ENCODE data around the gene ZBTB16.

ZBTB16 gene

GRCh38 chr11:114207096-114207495 is 147.6 kb downstream of the ZBTB16 start:
- no peaks in the 10 kb centered on the region for H3K36me3 ChIP-seq (ENCODE audit: insufficient read depth)
- no peak overlapping the region for H2AFZ ChIP-seq (ENCODE audit: low read depth)
- no peak overlapping the region for H3K9ac ChIP-seq
- no peaks in the 10 kb centered on the region for H4K20me1 ChIP-seq (ENCODE audit: insufficient read depth)
- H3K79me2 ChIP-seq (ENCODE audit: insufficient read depth, low read depth): no peaks in the 10 kb centered on the region
- no peak overlapping the region for H3K27ac ChIP-seq
- H3K4me1 ChIP-seq (ENCODE audit: low read depth, poor library complexity, severe bottlenecking): no peaks in the 10 kb centered on the region
- no peaks in the 10 kb centered on the region for H3K27me3 ChIP-seq (ENCODE audit: insufficient read depth, low read depth)
- TF ChIP-seq, protein P1, sequence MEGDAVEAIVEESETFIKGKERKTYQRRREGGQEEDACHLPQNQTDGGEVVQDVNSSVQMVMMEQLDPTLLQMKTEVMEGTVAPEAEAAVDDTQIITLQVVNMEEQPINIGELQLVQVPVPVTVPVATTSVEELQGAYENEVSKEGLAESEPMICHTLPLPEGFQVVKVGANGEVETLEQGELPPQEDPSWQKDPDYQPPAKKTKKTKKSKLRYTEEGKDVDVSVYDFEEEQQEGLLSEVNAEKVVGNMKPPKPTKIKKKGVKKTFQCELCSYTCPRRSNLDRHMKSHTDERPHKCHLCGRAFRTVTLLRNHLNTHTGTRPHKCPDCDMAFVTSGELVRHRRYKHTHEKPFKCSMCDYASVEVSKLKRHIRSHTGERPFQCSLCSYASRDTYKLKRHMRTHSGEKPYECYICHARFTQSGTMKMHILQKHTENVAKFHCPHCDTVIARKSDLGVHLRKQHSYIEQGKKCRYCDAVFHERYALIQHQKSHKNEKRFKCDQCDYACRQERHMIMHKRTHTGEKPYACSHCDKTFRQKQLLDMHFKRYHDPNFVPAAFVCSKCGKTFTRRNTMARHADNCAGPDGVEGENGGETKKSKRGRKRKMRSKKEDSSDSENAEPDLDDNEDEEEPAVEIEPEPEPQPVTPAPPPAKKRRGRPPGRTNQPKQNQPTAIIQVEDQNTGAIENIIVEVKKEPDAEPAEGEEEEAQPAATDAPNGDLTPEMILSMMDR (conservative IDR thresholded peaks at IDR 0.05; ENCODE audit: low read depth, low read length): no peak
- H3K4me3 ChIP-seq (IDR thresholded peaks at IDR 0.05; ENCODE audit: insufficient read depth, low read depth, low read length): no peak overlapping the region
- no peak overlapping the region for H3K4me2 ChIP-seq

DNA sequence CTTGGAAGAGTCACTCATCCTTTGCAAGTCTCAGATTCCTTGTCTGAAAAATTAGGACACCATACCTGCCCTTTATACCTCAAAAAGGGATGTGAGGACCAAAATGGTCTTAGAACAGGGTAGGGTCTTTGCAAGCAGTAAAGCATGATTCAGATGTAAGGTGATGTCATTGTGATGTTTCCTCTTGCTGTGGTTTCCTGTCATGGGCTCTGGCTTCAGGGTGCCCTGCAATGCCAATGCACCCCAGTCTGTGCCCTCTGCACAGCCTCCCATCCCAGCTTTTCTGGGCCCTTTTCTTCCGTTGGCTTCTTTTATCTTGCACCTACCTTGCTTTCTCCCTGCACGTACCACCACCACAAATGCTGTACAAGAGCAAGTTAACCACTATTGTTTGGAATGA is 148.9 kb downstream of the ZBTB16 start:
- Histone ChIP-seq H4K20me1 (ENCODE audit: insufficient read depth) (no peaks in the 10 kb centered on the region), H3K27me3 (ENCODE audit: insufficient read depth, low read depth) (no peaks in the 10 kb centered on the region), H3K27ac (no peak overlapping the region), H3K9ac (no peak overlapping the region), H3K4me2 (no peak overlapping the region), H3K4me3 (IDR thresholded peaks at IDR 0.05; ENCODE audit: insufficient read depth, low read depth, low read length) (no peak overlapping the region), H3K36me3 (ENCODE audit: insufficient read depth) (no peaks in the 10 kb centered on the region), H3K79me2 (ENCODE audit: insufficient read depth, low read depth) (no peaks in the 10 kb centered on the region), H3K4me1 (ENCODE audit: low read depth, poor library complexity, severe bottlenecking) (no peaks in the 10 kb centered on the region), H2AFZ (ENCODE audit: low read depth) (no peak overlapping the region)
- TF ChIP-seq, protein P1 (conservative IDR thresholded peaks at IDR 0.05; ENCODE audit: low read depth, low read length): no peak

DNA sequence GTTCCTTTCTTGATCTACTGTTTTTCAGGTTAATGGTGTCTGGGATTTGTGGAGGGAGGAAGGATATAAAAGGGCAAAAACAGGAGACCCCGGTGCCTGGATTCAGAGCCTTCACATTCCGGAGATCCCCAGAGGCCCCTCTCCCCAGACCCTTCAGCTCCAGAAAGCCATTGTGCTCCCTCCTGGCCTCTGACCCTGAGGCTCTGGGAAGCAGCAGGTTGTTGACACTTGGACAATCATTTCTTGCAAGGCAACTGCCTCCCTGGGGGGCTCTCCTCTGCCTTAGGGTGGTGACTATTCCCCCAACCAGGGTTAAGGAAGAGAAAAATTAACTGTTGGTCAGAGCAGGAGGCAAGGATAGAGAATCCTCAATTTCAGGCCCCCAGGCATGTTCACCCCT is 149.8 kb downstream of the ZBTB16 start:
- no peaks in the 10 kb centered on the region for H3K36me3 ChIP-seq (ENCODE audit: insufficient read depth)
- no peak overlapping the region for H3K27ac ChIP-seq
- no peak overlapping the region for H3K9ac ChIP-seq
- no peaks in the 10 kb centered on the region for H3K27me3 ChIP-seq (ENCODE audit: insufficient read depth, low read depth)
- no peak overlapping the region for H3K4me3 ChIP-seq (IDR thresholded peaks at IDR 0.05; ENCODE audit: insufficient read depth, low read depth, low read length)
- TF ChIP-seq, protein P1 (conservative IDR thresholded peaks at IDR 0.05; ENCODE audit: low read depth, low read length): no peak
- no peak overlapping the region for H2AFZ ChIP-seq (ENCODE audit: low read depth)
- no peaks in the 10 kb centered on the region for H3K79me2 ChIP-seq (ENCODE audit: insufficient read depth, low read depth)
- H3K4me1 ChIP-seq (ENCODE audit: low read depth, poor library complexity, severe bottlenecking): no peaks in the 10 kb centered on the region
- H4K20me1 ChIP-seq (ENCODE audit: insufficient read depth): no peaks in the 10 kb centered on the region
- H3K4me2 ChIP-seq: no peak overlapping the region

- H3K27ac ChIP-seq: no peak overlapping the region
- no peak overlapping the region for H3K4me2 ChIP-seq
- H3K9ac ChIP-seq: no peak overlapping the region
- TF ChIP-seq, protein P1 (conservative IDR thresholded peaks at IDR 0.05; ENCODE audit: low read depth, low read length): no peak
- H3K79me2 ChIP-seq (ENCODE audit: insufficient read depth, low read depth): no peaks in the 10 kb centered on the region
- H4K20me1 ChIP-seq (ENCODE audit: insufficient read depth): no peaks in the 10 kb centered on the region
- H3K27me3 ChIP-seq (ENCODE audit: insufficient read depth, low read depth): no peaks in the 10 kb centered on the region
- H3K4me3 ChIP-seq (IDR thresholded peaks at IDR 0.05; ENCODE audit: insufficient read depth, low read depth, low read length): no peak overlapping the region
- no peak overlapping the region for H2AFZ ChIP-seq (ENCODE audit: low read depth)
- H3K4me1 ChIP-seq (ENCODE audit: low read depth, poor library complexity, severe bottlenecking): no peaks in the 10 kb centered on the region
- H3K36me3 ChIP-seq (ENCODE audit: insufficient read depth): no peaks in the 10 kb centered on the region
These were observed 150.4 kb downstream of the ZBTB16 start for GRCh38 chr11:114209904-114210303.
